Activated CD8-positive, alpha-beta T cell treated with anti-CD3 and anti-CD28 coated beads for 36 hours (primary cell): Measurements from ENCODE around the gene DGKD. TPM values are rescaled to one million over a fixed set of nuclear protein-coding genes. Genes with fewer than 3 reads are reported as not detected.
A peak's percentile ranks its signal among the peaks of the same experiment; 100 is the strongest.

Experiments
- ATAC-seq: fragments of 200-7000 bp; cut with Tn5 transposase; one replicate; pipeline ENCODE4 v1.10.0; 2021; ENCODE audit warnings: mild to moderate bottlenecking, moderate library complexity
- CTCF ChIA-PET: fragments of 350-600 bp; sonication (Branson Sonifier 250); formaldehyde crosslinking; loops from one replicate; lab custom pipeline; 2021; ENCODE audit warnings: antibody characterized with exemption; lab: Charles Lee
- POLR2A ChIA-PET: fragments of 350-600 bp; sonication (Branson Sonifier 250); formaldehyde crosslinking; loops from one replicate; lab custom pipeline; 2021; ENCODE audit warnings: antibody characterized with exemption; lab: Charles Lee
- DNase-seq: peaks from one replicate; pipeline ENCODE4 v3.0.0-alpha.2; 2020
- H3K27ac Mint-ChIP-seq: one replicate; pipeline ENCODE4 v1.8.0; 2021; ENCODE audit warnings: mild to moderate bottlenecking, mixed read lengths
- H3K27me3 Mint-ChIP-seq: one replicate; pipeline ENCODE4 v1.8.0; 2021; ENCODE audit warnings: mixed read lengths
- H3K36me3 Mint-ChIP-seq: one replicate; pipeline ENCODE4 v1.8.0; 2021; ENCODE audit warnings: low read depth, mixed read lengths
- H3K4me1 Mint-ChIP-seq: one replicate; pipeline ENCODE4 v1.8.0; 2021; ENCODE audit warnings: low read depth, mixed read lengths
- H3K4me3 Mint-ChIP-seq: one replicate; pipeline ENCODE4 v1.8.0; 2021; ENCODE audit warnings: mild to moderate bottlenecking, moderate library complexity, mixed read lengths
- H3K9me3 Mint-ChIP-seq: one replicate; pipeline ENCODE4 v1.8.0; 2021; ENCODE audit warnings: mixed read lengths
- CTCF ChIP-seq: fragments of 200-600 bp; IDR thresholded peaks from one replicate; pipeline ENCODE4 v1.8.0; 2022; ENCODE audit warnings: antibody characterized with exemption, mild to moderate bottlenecking
- intact Hi-C: fragments of 100-400 bp; cut with micrococcal nuclease; formaldehyde crosslinking; loops from one replicate; pipeline ENCODE4 v1.10.0; 2022
- total RNA-seq, 2 experiments: library from RNA; stranded (reverse); gene quantifications; one replicate each; pipeline ENCODE4 v1.2.3, GENCODE V29; 2021

The DGKD gene
- total RNA-seq, 2 experiments from 2014 or later: 89.6 to 99.5 TPM

DNA sequence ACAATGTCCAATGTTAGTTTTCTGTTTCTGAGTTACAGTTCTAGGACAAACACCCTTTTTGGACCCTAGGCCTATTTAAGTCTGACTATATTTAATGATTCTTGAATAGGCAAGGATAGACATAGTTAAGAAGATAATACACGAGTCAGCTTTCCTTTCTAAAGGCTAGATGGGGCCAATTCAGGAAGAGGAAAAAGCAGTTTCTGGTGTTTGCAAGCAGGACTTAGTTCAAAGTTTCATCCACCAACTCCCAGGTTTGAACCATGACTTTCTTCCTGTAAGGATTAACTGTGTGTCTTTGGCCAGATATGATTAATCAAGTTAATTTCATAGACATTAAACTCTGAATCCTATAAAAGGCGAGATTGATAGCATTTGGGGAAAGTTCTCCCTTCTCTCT lies 145.6 kb downstream of the DGKD start:
- CTCF ChIA-PET: no interaction called here
- DNase-seq (no peak), ATAC-seq (no peak)
- no peak overlapping the region for H3K4me3 Mint-ChIP-seq
- H3K36me3 Mint-ChIP-seq: peaks cover 35% of the 10 kb centered on the region
- intact Hi-C loops: no loop called here
- no peak overlapping the region for H3K27ac Mint-ChIP-seq
- peaks cover 17% of the 10 kb centered on the region for H3K9me3 Mint-ChIP-seq
- TF ChIP-seq CTCF: no peak
- no peaks in the 10 kb centered on the region for H3K27me3 Mint-ChIP-seq
- peaks cover 14% of the 10 kb centered on the region for H3K4me1 Mint-ChIP-seq
- POLR2A ChIA-PET: interaction anchor here (1.0 kb wide), 1 partner anchor 14 kb away, joined by 3 read pairs; no protein-coding TSS in a partner anchor

- TF ChIP-seq CTCF: no peak
- ATAC-seq: peak; percentile 82
- Mint-ChIP-seq H3K4me3 (no peak overlapping the region), H3K27me3 (no peaks in the 10 kb centered on the region), H3K27ac (no peak overlapping the region), H3K4me1 (peaks cover 14% of the 10 kb centered on the region), H3K9me3 (peaks cover 17% of the 10 kb centered on the region), H3K36me3 (peaks cover 45% of the 10 kb centered on the region)
- ChIA-PET POLR2A (interaction anchor here (0.9 to 1.3 kb wide), 3 partner anchors 12 to 32 kb away, joined by 3 read pairs; no protein-coding TSS in a partner anchor), CTCF (interaction anchor here (1.9 kb wide), 1 partner anchor 10 kb away, joined by 5 read pairs; no protein-coding TSS in a partner anchor)
- intact Hi-C loops: no loop called here
- DNase-seq: no peak
Measured at GRCh38 chr2:233501198-233502076, 147.1 kb downstream of the DGKD start.

- TF ChIP-seq CTCF: no peak
- Mint-ChIP-seq H3K4me3 (no peak overlapping the region), H3K4me1 (peaks cover 11% of the 10 kb centered on the region), H3K27me3 (no peaks in the 10 kb centered on the region), H3K27ac (no peak overlapping the region), H3K36me3 (peaks cover 48% of the 10 kb centered on the region), H3K9me3 (peaks cover 17% of the 10 kb centered on the region)
- ChIA-PET POLR2A (no interaction called here), CTCF (no interaction called here)
- ATAC-seq (no peak), DNase-seq (no peak)
- intact Hi-C loops: no loop called here
Measured at GRCh38 chr2:233503481-233503880, 149.2 kb downstream of the DGKD start.

GRCh38 chr2:233503947-233504637 lies 149.8 kb downstream of the DGKD start:
- DNase-seq (no peak), ATAC-seq (peak; percentile 37)
- no peaks in the 10 kb centered on the region for H3K27me3 Mint-ChIP-seq
- H3K27ac Mint-ChIP-seq: no peak overlapping the region
- ChIA-PET POLR2A (no interaction called here), CTCF (no interaction called here)
- peaks cover 11% of the 10 kb centered on the region for H3K4me1 Mint-ChIP-seq
- H3K9me3 Mint-ChIP-seq: peaks cover 17% of the 10 kb centered on the region
- H3K4me3 Mint-ChIP-seq: no peak overlapping the region
- intact Hi-C loops: no loop called here
- H3K36me3 Mint-ChIP-seq: peaks cover 48% of the 10 kb centered on the region
- TF ChIP-seq CTCF: no peak
